K562 (cell line): ENCODE results near the gene ID4. TPM values are rescaled to one million over a fixed set of nuclear protein-coding genes. Genes with fewer than 3 reads are reported as not detected.

Experiments used
- ATAC-seq: fragments of 200-7000 bp; cut with Tn5 transposase; 3 replicates; pipeline ENCODE4 v1.9.1; 2020; ENCODE audit warnings: moderate library complexity
- BruUV-seq: library from RNA; stranded (reverse); fragments of 400-500 nt; replicated peaks from 2 replicates; lab custom pipeline; 2021; lab: Mats Ljungman, UMichigan
- CTCF ChIA-PET: fragments of 300-600 bp; formaldehyde crosslinking; extraction: SDS; loops from one replicate; lab custom pipeline; 2021; ENCODE audit warnings: low intra/inter-chr PET ratio; lab: Yijun Ruan, JAX
- POLR2A ChIA-PET: fragments of 300-600, 350-650 bp; sonication (Branson Sonifier 250); formaldehyde crosslinking; extraction: SDS; loops from one replicate; lab custom pipeline; 2021; ENCODE audit warnings: antibody characterized with exemption, inconsistent platforms; lab: Yijun Ruan, JAX
- DNase-seq, 4 experiments: peaks; one replicate each; pipeline versions ENCODE4 v3.0.0 to v3.0.0-alpha.2; 2011 to 2018; ENCODE audit warnings: low spot score in 3 of 4, mixed read lengths in 3 of 4; ENCODE audit errors: extremely low read depth in 1 of 4
- FAIRE-seq: peaks from 2 replicates; lab custom pipeline; 2011; peaks lifted over from hg19 to GRCh38; lab: Jason Lieb, UNC
- H2AFZ ChIP-seq: 2 replicates; pipeline ENCODE4 v1.6.0; 2011; ENCODE audit warnings: low read depth, low read length, control low read depth, inconsistent platforms
- H3K27ac ChIP-seq: fragments of 200-600 bp; 3 replicates; pipeline ENCODE4 v1.8.0; 2011; ENCODE audit warnings: low read depth, mild to moderate bottlenecking, control low read depth, inconsistent platforms, low read length, moderate library complexity, mixed read lengths; ENCODE audit errors: extremely low read depth
- H3K27me3 ChIP-seq, 2 experiments: fragments of 300-600 bp in 1 of 2; 2 replicates in 1 of 2; 3 replicates in 1 of 2; pipeline versions ENCODE4 v1.6.0 to v1.8.0; 2011; ENCODE audit warnings: inconsistent platforms in 2 of 2, low read length in 2 of 2, mild to moderate bottlenecking in 1 of 2, mixed read lengths in 1 of 2, moderate library complexity in 1 of 2; ENCODE audit not compliant: control insufficient read depth in 2 of 2, insufficient read depth in 2 of 2
- H3K36me3 ChIP-seq: fragments of 300-600 bp; 3 replicates; pipeline ENCODE4 v1.8.0; 2011; ENCODE audit warnings: mild to moderate bottlenecking, low read length, inconsistent platforms; ENCODE audit not compliant: control insufficient read depth, insufficient read depth
- H3K4me1 ChIP-seq, 2 experiments: fragments of 200-600 bp in 1 of 2; replicated peaks in 1 of 2; 2 replicates in 1 of 2; 3 replicates in 1 of 2; pipeline versions ENCODE4 v1.5.1 to v1.8.0; 2011; ENCODE audit warnings: inconsistent platforms in 2 of 2, low read length in 2 of 2, mild to moderate bottlenecking in 1 of 2, mixed read lengths in 1 of 2, moderate library complexity in 1 of 2; ENCODE audit not compliant: control insufficient read depth in 2 of 2, insufficient read depth in 2 of 2
- H3K4me2 ChIP-seq: 2 replicates; pipeline ENCODE4 v1.6.1; 2011; ENCODE audit warnings: low read length, control low read depth, inconsistent platforms, mixed read lengths; ENCODE audit not compliant: insufficient read depth
- H3K4me3 ChIP-seq: fragments of 200-600 bp; sonication (generic), shearing (Covaris generic); 2 replicates; pipeline ENCODE4 v1.5.1; 2016; ENCODE audit warnings: control low read depth, inconsistent platforms
- H3K79me2 ChIP-seq: fragments of 200-600 bp; 3 replicates; pipeline ENCODE4 v1.8.0; 2011; ENCODE audit warnings: low read length, inconsistent platforms; ENCODE audit not compliant: control insufficient read depth, insufficient read depth
- H3K9ac ChIP-seq, 2 experiments: 2 replicates each; pipeline versions ENCODE4 v1.6.0 to v1.6.1; 2011; ENCODE audit warnings: low read depth in 2 of 2, low read length in 2 of 2, control low read depth in 1 of 2, inconsistent platforms in 1 of 2, mild to moderate bottlenecking in 1 of 2, mixed read lengths in 1 of 2; ENCODE audit not compliant: insufficient read depth in 1 of 2
- H3K9me1 ChIP-seq: one replicate; pipeline ENCODE4 v1.6.0; 2011; ENCODE audit warnings: inconsistent platforms, mild to moderate bottlenecking, low read length, moderate library complexity; ENCODE audit not compliant: control insufficient read depth, insufficient read depth
- H3K9me3 ChIP-seq: replicated peaks from 2 replicates; pipeline ENCODE4 v1.5.1; 2011; ENCODE audit warnings: low read depth, low read length, inconsistent platforms; ENCODE audit not compliant: control insufficient read depth, insufficient read depth
- H4K20me1 ChIP-seq: replicated peaks from 2 replicates; pipeline ENCODE4 v1.6.1; 2011; ENCODE audit warnings: low read length, inconsistent platforms, mixed read lengths; ENCODE audit not compliant: control insufficient read depth, insufficient read depth
- CHD1 ChIP-seq: fragments of 200-600 bp; sonication (generic); IDR thresholded peaks from one replicate; pipeline ENCODE4 v1.6.1; 2012; ENCODE audit warnings: mild to moderate bottlenecking, moderate library complexity, low read length, inconsistent platforms
- CREB3L1 ChIP-seq: fragments of 450-650 bp; IDR thresholded peaks from 2 replicates; pipeline ENCODE4 v1.6.1; 2014; ENCODE audit warnings: low read depth, mild to moderate bottlenecking, moderate library complexity, borderline replicate concordance
- GATA2 ChIP-seq: sonication (generic); formaldehyde crosslinking; IDR thresholded peaks from 2 replicates; pipeline ENCODE4 v1.4.0; 2020; ENCODE audit warnings: mild to moderate bottlenecking, missing genetic modification reagents
- HBP1 ChIP-seq: fragments of 450-650 bp; formaldehyde crosslinking; IDR thresholded peaks from 2 replicates; pipeline ENCODE4 v1.4.0; 2022; ENCODE audit warnings: missing genetic modification characterization
- MAZ ChIP-seq, 2 experiments: fragments of 450-650 bp in 1 of 2; sonication (generic) in 1 of 2; formaldehyde crosslinking; IDR thresholded peaks in 1 of 2; conservative IDR thresholded peaks in 1 of 2; 2 replicates each; pipeline versions ENCODE4 v1.4.0 to v1.5.0; 2020; ENCODE audit warnings: mild to moderate bottlenecking in 1 of 2, missing genetic modification reagents in 1 of 2
- PBX2 ChIP-seq, 2 experiments: IDR thresholded peaks in 1 of 2; conservative IDR thresholded peaks in 1 of 2; 2 replicates each; pipeline ENCODE4 v1.6.1; 2016; ENCODE audit warnings: low read depth in 2 of 2, mild to moderate bottlenecking in 1 of 2, missing compliant biosample characterization in 1 of 2, missing genetic modification characterization in 1 of 2, moderate library complexity in 1 of 2
- PCBP2 ChIP-seq: fragments of 200-400 bp; formaldehyde crosslinking; IDR thresholded peaks from 2 replicates; pipeline ENCODE4 v1.6.1; 2018; ENCODE audit warnings: low read length, low read depth, mild to moderate bottlenecking, moderate library complexity; ENCODE audit not compliant: poor library complexity, severe bottlenecking
- RBBP5 ChIP-seq: fragments of 200-600 bp; sonication (generic); IDR thresholded peaks from 2 replicates; pipeline ENCODE4 v1.6.1; 2012; ENCODE audit warnings: borderline replicate concordance, mild to moderate bottlenecking, low read length, control low read depth, inconsistent platforms; ENCODE audit not compliant: insufficient read depth, poor library complexity, severe bottlenecking
- U2AF1 ChIP-seq: fragments of 200-400 bp; formaldehyde crosslinking; optimal IDR thresholded peaks from 2 replicates; pipeline ENCODE3; 2017; ENCODE audit warnings: mild to moderate bottlenecking, low read depth, low read length, moderate library complexity
- USF2 ChIP-seq: sonication (generic); formaldehyde crosslinking; IDR thresholded peaks from 2 replicates; pipeline ENCODE4 v1.5.0; 2020; ENCODE audit warnings: missing genetic modification reagents
- XRCC5 ChIP-seq: fragments of 200-400 bp; formaldehyde crosslinking; IDR thresholded peaks from 2 replicates; pipeline ENCODE4 v1.6.1; 2017; ENCODE audit warnings: low read depth, mild to moderate bottlenecking, low read length
- ZFP36 ChIP-seq: fragments of 150-350 bp; IDR thresholded peaks from 2 replicates; pipeline ENCODE4 v1.6.1; 2018; ENCODE audit warnings: low read length, low read depth; ENCODE audit not compliant: partially characterized antibody
- ZNF146 ChIP-seq: IDR thresholded peaks from one replicate; pipeline ENCODE4 v1.6.1; 2018; ENCODE audit warnings: missing compliant biosample characterization; ENCODE audit not compliant: unreplicated experiment
- ZNF445 ChIP-seq: fragments of 250-450 bp; sonication (Bioruptor Pico); IDR thresholded peaks from 2 replicates; pipeline ENCODE4 v1.4.0; 2020; ENCODE audit warnings: low read depth, mild to moderate bottlenecking, moderate library complexity
- WGBS: fragments of 100-300 bp; shearing (Covaris generic); methylation state at CpG from one replicate; pipeline ENCODE4 v1.1.6; 2016; ENCODE audit warnings: low coverage, mixed read lengths; ENCODE audit not compliant: insufficient coverage; ENCODE audit errors: missing lambda C conversion rate; 5-methylcytosine and 5-hydroxymethylcytosine counted together
- in situ Hi-C: fragments of 300-500 bp; cut with MboI; formaldehyde crosslinking; loops from 4 replicates; pipeline ENCODE4 v1.15.0; 2018; ENCODE audit warnings: inconsistent platforms, mixed read lengths
- intact Hi-C: fragments of 100-400 bp; cut with micrococcal nuclease; formaldehyde crosslinking; loops from 2 replicates; pipeline ENCODE4 v1.14.2; 2022
- polyA plus RNA-seq, 8 experiments: library from polyadenylated mRNA; depleted of rRNA in 4 of 8; stranded (reverse) in 5 of 8; unstranded in 3 of 8; fragments of >200 nt; fragmentation: Nextera tagmentation in 2 of 8; fragmentation: Illumina TruSeq in 1 of 8; extraction: Ambion mirVana in 2 of 8; extraction: Trizol in 1 of 8; gene quantifications; 2 replicates each; pipeline versions ENCODE4 v1.2.1 to v1.2.3, GENCODE V29; 2011 to 2014; ENCODE audit warnings: inconsistent platforms in 1 of 8, missing spikeins in 1 of 8
- total RNA-seq, 7 experiments: library from RNA; depleted of rRNA in 6 of 7; stranded (reverse); fragments of >200 nt in 6 of 7; fragmentation: Illumina TruSeq in 2 of 7; extraction: Trizol in 2 of 7; gene quantifications; 2 replicates each; pipeline versions ENCODE4 v1.2.1 to v1.2.3, GENCODE V29; 2011 to 2021; ENCODE audit warnings: low replicate concordance in 1 of 7

Gene ID4
- total and polyA plus RNA-seq, 9 of the 15 experiments (the other 6 are each of a cell fraction or from before 2014, with no cell fraction given), result not detected

- DNase-seq (no peak), FAIRE-seq (no peak), ATAC-seq (no peak)
- Histone ChIP-seq H3K27me3 (0 out of 5 replicates have a peak, but pooled peaks cover 0 to 3% of the 10 kb centered on the region in 2 experiments), H3K4me3 (no peak overlapping the region), H3K9ac (no peak overlapping the region), H3K27ac (no peak overlapping the region), H4K20me1 (no peaks in the 10 kb centered on the region), H3K9me3 (no peaks in the 10 kb centered on the region), H3K79me2 (no peaks in the 10 kb centered on the region), H3K4me1 (no peaks in the 10 kb centered on the region), H3K4me2 (no peak overlapping the region), H3K36me3 (no peaks in the 10 kb centered on the region), H2AFZ (no peak overlapping the region), H3K9me1 (no peaks in the 10 kb centered on the region)
- ChIA-PET POLR2A (no interaction called here), CTCF (no interaction called here)
- BruUV-seq, result no TSS peak
- in situ Hi-C loops, result no loop called here
- 0% methylated on average over 6 of the region's 6 CpGs for WGBS
- intact Hi-C loops, result no loop called here
- no peak for TF ChIP-seq PCBP2
- TF ChIP-seq CHD1, result no peak
- TF ChIP-seq U2AF1, result no peak
- no peak for TF ChIP-seq USF2 (CRISPR knock-in tag)
- no peak for TF ChIP-seq GATA2
- TF ChIP-seq CREB3L1, result no peak
- TF ChIP-seq MAZ (CRISPR knock-in tag; conservative IDR thresholded peaks at IDR 0.05 in 1 of 2, IDR thresholded peaks at IDR 0.05 in 1 of 2), result no peak
- no peak for TF ChIP-seq ZNF146 (CRISPR knock-in tag)
- no peak for TF ChIP-seq XRCC5
- no peak for TF ChIP-seq PBX2 (CRISPR knock-in tag; IDR thresholded peaks at IDR 0.05; ENCODE audit: low read depth)
- TF ChIP-seq PBX2 (tag; conservative IDR thresholded peaks at IDR 0.05; ENCODE audit: low read depth), result no peak
- no peak for TF ChIP-seq RBBP5
- TF ChIP-seq HBP1 (CRISPR knock-in tag), result no peak
- TF ChIP-seq ZFP36, result no peak
- no peak for TF ChIP-seq ZNF445 (CRISPR knock-in tag)
Observed at GRCh38 chr6:19789100-19789803, 47.9 kb upstream of the ID4 start.
